ENCODE measurements around the gene UPF1.

UPF1 gene

DNA sequence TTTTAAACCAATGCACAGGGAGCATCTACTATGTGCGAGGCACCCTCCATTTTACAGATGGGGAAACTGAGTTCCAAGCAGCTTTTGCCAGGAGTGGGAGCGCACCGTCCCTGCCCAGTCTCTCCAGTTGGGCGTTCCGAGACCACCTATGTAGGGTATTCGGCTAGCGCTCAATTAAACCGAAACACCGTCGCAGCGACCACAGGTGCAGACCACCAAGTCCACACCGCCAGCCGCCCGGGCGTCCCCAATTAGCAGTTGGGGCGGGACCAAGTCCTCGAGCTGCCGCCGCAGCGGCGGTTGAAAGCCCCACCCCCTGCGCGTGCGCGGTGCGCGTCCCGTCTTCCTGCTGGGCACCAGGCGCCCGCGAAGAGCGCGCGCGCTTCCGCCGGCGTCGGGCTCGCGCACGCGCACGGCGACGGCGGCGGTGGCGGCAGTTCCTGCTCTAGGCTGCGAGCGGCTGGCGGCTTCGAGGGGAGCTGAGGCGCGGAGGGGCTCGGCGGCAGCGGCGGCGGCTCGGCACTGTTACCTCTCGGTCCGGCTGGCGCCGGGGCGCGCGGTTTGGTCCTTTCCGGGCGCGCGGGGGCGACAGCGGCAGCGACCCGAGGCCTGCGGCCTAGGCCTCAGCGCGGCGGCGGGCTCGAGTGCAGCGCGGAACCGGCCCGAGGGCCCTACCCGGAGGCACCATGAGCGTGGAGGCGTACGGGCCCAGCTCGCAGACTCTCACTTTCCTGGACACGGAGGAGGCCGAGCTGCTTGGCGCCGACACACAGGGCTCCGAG lies at the start of gene UPF1:
Gene UPF1, plus strand, starts transcription at position 436 of the 782 bp plus-strand sequence. Its CDS starts 251 bp downstream, at position 687.
- ChIA-PET POLR2A (interaction anchor here (0.6 to 3.9 kb wide), 18 partner anchors 8 to 548 kb away, joined by 3 to 42 read pairs (median 4); partner anchors contain the start of genes COMP, COPE, DDX49 and REX1BD), CTCF (interaction anchor here (0.6 to 2.1 kb wide), 4 partner anchors 10 to 98 kb away, joined by 4 to 6 read pairs (median 4); no protein-coding TSS in a partner anchor)
- TF ChIP-seq CTBP1 (IDR thresholded peaks at IDR 0.05; ENCODE audit: borderline replicate concordance) (no peak), ZNF384 (IDR thresholded peaks at IDR 0.05) (no peak), LEF1 (IDR thresholded peaks at IDR 0.05; ENCODE audit: borderline replicate concordance) (peak; percentile 79; the same call in 1 of the 2 replicates)
- DNase-seq (ENCODE audit: extremely low spot score) = peak; percentile 97

GRCh38 chr19:18782559-18783225 lies 49.1 kb upstream of the UPF1 start:
- no peak for TF ChIP-seq FOXM1 (IDR thresholded peaks at IDR 0.05; ENCODE audit: borderline replicate concordance)
- no peak for TF ChIP-seq SUZ12 (IDR thresholded peaks at IDR 0.05)
- no peak for TF ChIP-seq TARDBP (IDR thresholded peaks at IDR 0.05)
- TF ChIP-seq FOXA1 (IDR thresholded peaks at IDR 0.05) = no peak
- TF ChIP-seq NFRKB (IDR thresholded peaks at IDR 0.05) = no peak
- no peak for TF ChIP-seq ELF4 (IDR thresholded peaks at IDR 0.05)
- TF ChIP-seq BHLHE40 (IDR thresholded peaks at IDR 0.05; ENCODE audit: borderline replicate concordance) = no peak
- CTCF ChIA-PET = no interaction called here
- DNase-seq (ENCODE audit: extremely low spot score) = no peak
- POLR2A ChIA-PET = no interaction called here

DNA sequence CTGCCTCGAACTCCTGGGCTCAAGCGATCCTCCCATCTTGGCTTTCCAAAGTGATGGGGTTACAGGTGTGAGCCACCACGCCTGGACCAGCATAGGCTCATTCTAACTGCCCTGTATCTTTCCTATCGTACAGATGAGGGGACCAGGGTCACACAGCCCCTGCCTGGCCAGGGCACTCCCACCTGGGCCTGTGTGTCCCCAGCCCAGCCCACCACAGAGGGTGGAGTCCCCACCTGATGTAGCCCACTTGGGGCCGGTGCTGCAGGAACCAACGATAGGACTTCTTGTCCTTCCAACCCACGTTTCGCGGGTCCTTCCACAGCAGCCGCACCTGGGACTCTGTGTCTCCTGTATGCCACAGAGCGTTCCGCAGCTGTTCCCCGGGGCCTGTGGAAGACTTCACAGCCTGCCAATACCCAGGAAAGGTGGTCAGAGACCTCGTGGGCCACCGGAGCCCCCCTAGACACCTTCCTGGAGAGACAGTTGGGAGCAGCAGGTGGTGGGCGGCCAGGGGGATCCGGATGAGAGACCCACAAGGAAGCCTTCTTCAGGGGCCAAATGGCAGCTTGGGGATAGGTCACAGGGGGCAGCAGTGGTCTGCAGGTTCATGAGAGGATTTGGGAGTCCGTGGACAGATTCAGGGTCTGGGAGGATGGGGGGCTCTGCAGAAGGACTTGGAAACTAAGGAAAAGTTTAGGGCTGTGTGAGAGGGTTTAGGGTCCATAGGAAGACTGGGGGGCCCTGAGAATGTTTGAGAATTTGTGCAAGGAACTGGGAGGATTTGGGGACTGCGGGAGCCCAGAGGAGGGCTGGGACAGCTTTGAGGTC lies 47.6 kb upstream of the UPF1 start:
- CTCF ChIA-PET = no interaction called here
- POLR2A ChIA-PET = no interaction called here
- no peak for DNase-seq (ENCODE audit: extremely low spot score)
- TF ChIP-seq NFRKB (IDR thresholded peaks at IDR 0.05) = no peak
- TF ChIP-seq SP1 (IDR thresholded peaks at IDR 0.05) = no peak
- TF ChIP-seq TARDBP (IDR thresholded peaks at IDR 0.05) = no peak
- no peak for TF ChIP-seq FOXA1 (IDR thresholded peaks at IDR 0.05)
- TF ChIP-seq SUZ12 (IDR thresholded peaks at IDR 0.05) = no peak
- TF ChIP-seq ZNF384 (IDR thresholded peaks at IDR 0.05) = no peak
- TF ChIP-seq L3MBTL2 (conservative IDR thresholded peaks at IDR 0.05) = no peak
- TF ChIP-seq CTBP1 (IDR thresholded peaks at IDR 0.05; ENCODE audit: borderline replicate concordance) = no peak
- TF ChIP-seq, protein P1, sequence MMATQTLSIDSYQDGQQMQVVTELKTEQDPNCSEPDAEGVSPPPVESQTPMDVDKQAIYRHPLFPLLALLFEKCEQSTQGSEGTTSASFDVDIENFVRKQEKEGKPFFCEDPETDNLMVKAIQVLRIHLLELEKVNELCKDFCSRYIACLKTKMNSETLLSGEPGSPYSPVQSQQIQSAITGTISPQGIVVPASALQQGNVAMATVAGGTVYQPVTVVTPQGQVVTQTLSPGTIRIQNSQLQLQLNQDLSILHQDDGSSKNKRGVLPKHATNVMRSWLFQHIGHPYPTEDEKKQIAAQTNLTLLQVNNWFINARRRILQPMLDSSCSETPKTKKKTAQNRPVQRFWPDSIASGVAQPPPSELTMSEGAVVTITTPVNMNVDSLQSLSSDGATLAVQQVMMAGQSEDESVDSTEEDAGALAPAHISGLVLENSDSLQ (IDR thresholded peaks at IDR 0.05) = no peak
- TF ChIP-seq HDGF (IDR thresholded peaks at IDR 0.05; ENCODE audit: borderline replicate concordance) = no peak
- no peak for TF ChIP-seq FOXK2 (IDR thresholded peaks at IDR 0.05)
- TF ChIP-seq FOXM1 (IDR thresholded peaks at IDR 0.05; ENCODE audit: borderline replicate concordance) = no peak
- no peak for TF ChIP-seq ARNT (IDR thresholded peaks at IDR 0.05)
- no peak for TF ChIP-seq BHLHE40 (IDR thresholded peaks at IDR 0.05; ENCODE audit: borderline replicate concordance)
- no peak for TF ChIP-seq LEF1 (IDR thresholded peaks at IDR 0.05; ENCODE audit: borderline replicate concordance)
- no peak for TF ChIP-seq ELF4 (IDR thresholded peaks at IDR 0.05)

- POLR2A ChIA-PET = no interaction called here
- DNase-seq (ENCODE audit: extremely low spot score) = no peak
- TF ChIP-seq ARNT (IDR thresholded peaks at IDR 0.05) = no peak
- TF ChIP-seq SUZ12 (IDR thresholded peaks at IDR 0.05) = no peak
- TF ChIP-seq FOXK2 (IDR thresholded peaks at IDR 0.05) = no peak
- no peak for TF ChIP-seq ELF4 (IDR thresholded peaks at IDR 0.05)
- no peak for TF ChIP-seq NFRKB (IDR thresholded peaks at IDR 0.05)
- TF ChIP-seq, protein P1 (IDR thresholded peaks at IDR 0.05) = no peak
- no peak for TF ChIP-seq BHLHE40 (IDR thresholded peaks at IDR 0.05; ENCODE audit: borderline replicate concordance)
- TF ChIP-seq ZNF384 (IDR thresholded peaks at IDR 0.05) = no peak
- no peak for TF ChIP-seq LEF1 (IDR thresholded peaks at IDR 0.05; ENCODE audit: borderline replicate concordance)
- CTCF ChIA-PET = no interaction called here
These were observed 47.0 kb upstream of the UPF1 start for GRCh38 chr19:18784786-18785120.

- peak; percentile 100 for DNase-seq (ENCODE audit: extremely low spot score)
- POLR2A ChIA-PET = interaction anchor here (2.2 kb wide), 1 partner anchor 46 kb away, joined by 10 read pairs; the partner anchor contains the start of gene UPF1
- CTCF ChIA-PET = no interaction called here
These were observed 46.3 kb upstream of the UPF1 start for GRCh38 chr19:18785179-18786124.

More at GRCh38 chr19:18785179-18786124, 46.3 kb upstream of the UPF1 start:
- TF ChIP-seq HDGF (IDR thresholded peaks at IDR 0.05; ENCODE audit: borderline replicate concordance) (no peak), BHLHE40 (IDR thresholded peaks at IDR 0.05; ENCODE audit: borderline replicate concordance) (no peak), FOXA1 (IDR thresholded peaks at IDR 0.05) (no peak)
